Activated T-helper 9 cell treated with anti-CD3 and anti-CD28 coated beads, Interleukin-2, amount 50 U/mL, for 16 hours (primary cell): ENCODE data around the gene ZDHHC8.

ENCODE experiments used
- DNase-seq: peaks from one replicate; pipeline ENCODE4 v3.0.0-alpha.2; 2020; ENCODE audit warnings: low read depth

The ZDHHC8 gene

GRCh38 chr22:20181194-20181883 is 49.7 kb downstream of the ZDHHC8 start:
- DNase-seq, result no peak

GRCh38 chr22:20181884-20182236 is 50.3 kb downstream of the ZDHHC8 start:
- DNase-seq, result no peak

GRCh38 chr22:20182365-20182764 is 50.8 kb downstream of the ZDHHC8 start:
- DNase-seq, result no peak

- no peak for DNase-seq
Observed at GRCh38 chr22:20183101-20183500, 51.5 kb downstream of the ZDHHC8 start.

- DNase-seq, result no peak
Observed at GRCh38 chr22:20183823-20184222, 52.2 kb downstream of the ZDHHC8 start.

- no peak for DNase-seq
Observed at GRCh38 chr22:20184501-20185165, 53.0 kb downstream of the ZDHHC8 start.

- no peak for DNase-seq
Observed at GRCh38 chr22:20185750-20186149, 54.1 kb downstream of the ZDHHC8 start.

GRCh38 chr22:20186183-20186870 is 54.7 kb downstream of the ZDHHC8 start:
- no peak for DNase-seq

GRCh38 chr22:20186871-20187546 is 55.4 kb downstream of the ZDHHC8 start:
- no peak for DNase-seq

- no peak for DNase-seq
Observed at GRCh38 chr22:20187777-20188566, 56.4 kb downstream of the ZDHHC8 start.

GRCh38 chr22:20188567-20188877 is 56.9 kb downstream of the ZDHHC8 start:
- no peak for DNase-seq

GRCh38 chr22:20191000-20191515 is 59.5 kb downstream of the ZDHHC8 start:
- DNase-seq, result no peak

GRCh38 chr22:20191803-20192202 is 60.2 kb downstream of the ZDHHC8 start:
- DNase-seq, result no peak

- no peak for DNase-seq
Observed at GRCh38 chr22:20192293-20192971, 60.8 kb downstream of the ZDHHC8 start.

- DNase-seq, result no peak
Observed at GRCh38 chr22:20192972-20193760, 61.6 kb downstream of the ZDHHC8 start.

- no peak for DNase-seq
Observed at GRCh38 chr22:20193761-20194494, 62.3 kb downstream of the ZDHHC8 start.

- DNase-seq, result no peak
Observed at GRCh38 chr22:20194681-20195593, 63.3 kb downstream of the ZDHHC8 start.

- DNase-seq, result no peak
Observed at GRCh38 chr22:20196094-20196842, 64.7 kb downstream of the ZDHHC8 start.
